Neural cell (in vitro differentiated cells): ENCODE data around the gene RGL3. TPM values are rescaled to one million over a fixed set of nuclear protein-coding genes. Genes with fewer than 3 reads are reported as not detected.

Experiments used
- H2AFZ ChIP-seq: fragments of 200-600, 300-800 bp; sonication (generic), shearing (Covaris generic); 2 replicates; pipeline ENCODE4 v1.6.0; 2014; ENCODE audit warnings: low read depth, mild to moderate bottlenecking, antibody characterized with exemption, low read length, moderate library complexity
- H3F3A ChIP-seq: fragments of 200-600 bp; shearing (Covaris generic); 2 replicates; pipeline ENCODE4 v1.6.1; 2016; ENCODE audit warnings: mild to moderate bottlenecking, moderate library complexity, mixed read lengths, antibody characterized with exemption, low read length; ENCODE audit not compliant: insufficient read depth, poor library complexity, severe bottlenecking
- H3K27ac ChIP-seq: fragments of 200-600, 300-800 bp; sonication (generic), shearing (Covaris generic); 2 replicates; pipeline ENCODE4 v1.5.1; 2014; ENCODE audit warnings: mild to moderate bottlenecking, low read length, moderate library complexity
- H3K27me3 ChIP-seq: fragments of 300-800, 200-600 bp; sonication (generic), shearing (Covaris generic); 2 replicates; pipeline ENCODE4 v1.6.0; 2014; ENCODE audit warnings: mild to moderate bottlenecking, low read depth, low read length, moderate library complexity; ENCODE audit not compliant: insufficient read depth
- H3K36me3 ChIP-seq: fragments of 300-800, 200-600 bp; sonication (generic), shearing (Covaris generic); 2 replicates; pipeline ENCODE4 v1.5.1; 2014; ENCODE audit warnings: mild to moderate bottlenecking, antibody characterized with exemption, low read length, moderate library complexity; ENCODE audit not compliant: insufficient read depth
- H3K4me2 ChIP-seq: fragments of 300-800, 200-600 bp; sonication (generic), shearing (Covaris generic); 2 replicates; pipeline ENCODE4 v1.6.0; 2014; ENCODE audit warnings: mild to moderate bottlenecking, low read length
- H3K4me3 ChIP-seq: fragments of 300-800, 200-600 bp; sonication (generic), shearing (Covaris generic); 2 replicates; pipeline ENCODE4 v1.5.1; 2014; ENCODE audit warnings: mild to moderate bottlenecking, low read length, moderate library complexity
- H3K79me2 ChIP-seq: fragments of 200-600 bp; shearing (Covaris generic); replicated peaks from 2 replicates; pipeline ENCODE4 v1.6.0; 2014; ENCODE audit warnings: mild to moderate bottlenecking, low read length, moderate library complexity; ENCODE audit not compliant: insufficient read depth
- H3K9ac ChIP-seq: fragments of 300-800, 200-600 bp; sonication (generic), shearing (Covaris generic); 2 replicates; pipeline ENCODE4 v1.6.1; 2016; ENCODE audit warnings: mild to moderate bottlenecking, low read length, mixed read lengths
- H3K9me2 ChIP-seq: fragments of 200-600 bp; shearing (Covaris generic); 2 replicates; pipeline ENCODE4 v1.6.1; 2016; ENCODE audit warnings: mild to moderate bottlenecking, low read length, mixed read lengths; ENCODE audit not compliant: insufficient read depth
- H3K9me3 ChIP-seq: fragments of 200-600, 300-800 bp; sonication (generic), shearing (Covaris generic); 2 replicates; pipeline ENCODE4 v1.6.1; 2016; ENCODE audit warnings: mild to moderate bottlenecking, mixed run types, low read length, moderate library complexity, mixed read lengths
- H4K20me1 ChIP-seq: fragments of 200-600 bp; shearing (Covaris generic); 2 replicates; pipeline ENCODE4 v1.6.1; 2016; ENCODE audit warnings: mild to moderate bottlenecking, mixed run types; ENCODE audit not compliant: insufficient read depth
- EP300 ChIP-seq: fragments of 450-650 bp; conservative IDR thresholded peaks from 2 replicates; pipeline ENCODE4 v1.6.1; 2014; ENCODE audit warnings: antibody characterized with exemption, mild to moderate bottlenecking, moderate library complexity; ENCODE audit not compliant: poor library complexity, severe bottlenecking
- EZH2 ChIP-seq: fragments of 200-600, 300-800 bp; shearing (Covaris generic), sonication (generic); IDR thresholded peaks from 2 replicates; pipeline ENCODE4 v1.6.1; 2014; ENCODE audit warnings: antibody characterized with exemption, low read length, borderline replicate concordance, mild to moderate bottlenecking; ENCODE audit not compliant: insufficient read depth, poor library complexity, severe bottlenecking
- MXI1 ChIP-seq: fragments of 450-650 bp; conservative IDR thresholded peaks from 2 replicates; pipeline ENCODE4 v1.6.1; 2014; ENCODE audit warnings: antibody characterized with exemption, mild to moderate bottlenecking; ENCODE audit not compliant: poor library complexity, severe bottlenecking
- POLR2AphosphoS5 ChIP-seq: IDR thresholded peaks from 2 replicates; pipeline ENCODE4 v1.6.1; 2012
- RAD21 ChIP-seq: fragments of 450-650 bp; conservative IDR thresholded peaks from 2 replicates; pipeline ENCODE4 v1.6.1; 2014; ENCODE audit warnings: antibody characterized with exemption, mild to moderate bottlenecking, moderate library complexity
- SMC3 ChIP-seq: fragments of 450-650 bp; conservative IDR thresholded peaks from 2 replicates; pipeline ENCODE4 v1.6.1; 2014; ENCODE audit warnings: antibody characterized with exemption, mild to moderate bottlenecking, moderate library complexity; ENCODE audit not compliant: poor library complexity
- TAF1 ChIP-seq: IDR thresholded peaks from 2 replicates; pipeline ENCODE4 v1.6.1; 2012; ENCODE audit warnings: low read depth
- polyA plus RNA-seq: library from polyadenylated mRNA; depleted of rRNA; stranded (reverse); fragments of >200 nt; gene quantifications from 2 replicates; pipeline ENCODE4 v1.2.3, GENCODE V29; 2014
- TF ChIP-seq, protein P1 (sequence below): fragments of 450-650 bp; IDR thresholded peaks from 2 replicates; pipeline ENCODE4 v1.5.1; 2014; ENCODE audit warnings: antibody characterized with exemption, mild to moderate bottlenecking, moderate library complexity; ENCODE audit not compliant: poor library complexity, severe bottlenecking
- TF ChIP-seq, protein P2 (sequence below): IDR thresholded peaks from 2 replicates; pipeline ENCODE4 v1.6.1; 2012; ENCODE audit warnings: borderline replicate concordance

The RGL3 gene
- polyA plus RNA-seq, 1 donor from 2014 or later: not detected

DNA sequence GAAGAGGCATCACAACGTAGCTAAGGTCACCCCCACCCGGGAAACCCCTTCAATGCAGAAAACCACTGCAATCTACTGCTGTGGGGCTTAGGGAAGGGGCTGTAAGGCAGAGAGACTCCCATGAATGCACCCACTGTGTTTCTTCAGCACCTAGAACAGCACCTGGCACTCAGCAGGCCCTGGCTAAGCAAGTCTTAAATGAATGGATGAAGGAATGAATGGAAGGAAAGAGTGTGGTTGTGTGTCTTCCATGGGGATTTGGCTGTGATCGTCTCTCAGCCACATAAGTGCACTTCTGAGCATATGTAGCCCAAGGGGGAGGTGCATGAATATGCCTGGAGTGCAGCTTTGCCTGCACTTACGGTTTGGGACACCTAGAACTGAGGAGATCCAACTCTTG lies 69.9 kb downstream of the RGL3 start:
- no peaks in the 10 kb centered on the region for H3F3A ChIP-seq
- no peak overlapping the region for H3K9ac ChIP-seq
- H2AFZ ChIP-seq: no peak overlapping the region
- H3K4me3 ChIP-seq: no peak overlapping the region
- no peak overlapping the region for H3K4me2 ChIP-seq
- no peaks in the 10 kb centered on the region for H4K20me1 ChIP-seq
- H3K27ac ChIP-seq: no peak overlapping the region
- no peaks in the 10 kb centered on the region for H3K36me3 ChIP-seq
- TF ChIP-seq RAD21: no peak
- no peak for TF ChIP-seq EP300
- TF ChIP-seq, protein P1, sequence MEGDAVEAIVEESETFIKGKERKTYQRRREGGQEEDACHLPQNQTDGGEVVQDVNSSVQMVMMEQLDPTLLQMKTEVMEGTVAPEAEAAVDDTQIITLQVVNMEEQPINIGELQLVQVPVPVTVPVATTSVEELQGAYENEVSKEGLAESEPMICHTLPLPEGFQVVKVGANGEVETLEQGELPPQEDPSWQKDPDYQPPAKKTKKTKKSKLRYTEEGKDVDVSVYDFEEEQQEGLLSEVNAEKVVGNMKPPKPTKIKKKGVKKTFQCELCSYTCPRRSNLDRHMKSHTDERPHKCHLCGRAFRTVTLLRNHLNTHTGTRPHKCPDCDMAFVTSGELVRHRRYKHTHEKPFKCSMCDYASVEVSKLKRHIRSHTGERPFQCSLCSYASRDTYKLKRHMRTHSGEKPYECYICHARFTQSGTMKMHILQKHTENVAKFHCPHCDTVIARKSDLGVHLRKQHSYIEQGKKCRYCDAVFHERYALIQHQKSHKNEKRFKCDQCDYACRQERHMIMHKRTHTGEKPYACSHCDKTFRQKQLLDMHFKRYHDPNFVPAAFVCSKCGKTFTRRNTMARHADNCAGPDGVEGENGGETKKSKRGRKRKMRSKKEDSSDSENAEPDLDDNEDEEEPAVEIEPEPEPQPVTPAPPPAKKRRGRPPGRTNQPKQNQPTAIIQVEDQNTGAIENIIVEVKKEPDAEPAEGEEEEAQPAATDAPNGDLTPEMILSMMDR: no peak
- TF ChIP-seq MXI1: no peak
- no peak for TF ChIP-seq SMC3
- no peak for TF ChIP-seq TAF1
- no peak for TF ChIP-seq EZH2
- no peak for TF ChIP-seq POLR2AphosphoS5
- TF ChIP-seq, protein P2, sequence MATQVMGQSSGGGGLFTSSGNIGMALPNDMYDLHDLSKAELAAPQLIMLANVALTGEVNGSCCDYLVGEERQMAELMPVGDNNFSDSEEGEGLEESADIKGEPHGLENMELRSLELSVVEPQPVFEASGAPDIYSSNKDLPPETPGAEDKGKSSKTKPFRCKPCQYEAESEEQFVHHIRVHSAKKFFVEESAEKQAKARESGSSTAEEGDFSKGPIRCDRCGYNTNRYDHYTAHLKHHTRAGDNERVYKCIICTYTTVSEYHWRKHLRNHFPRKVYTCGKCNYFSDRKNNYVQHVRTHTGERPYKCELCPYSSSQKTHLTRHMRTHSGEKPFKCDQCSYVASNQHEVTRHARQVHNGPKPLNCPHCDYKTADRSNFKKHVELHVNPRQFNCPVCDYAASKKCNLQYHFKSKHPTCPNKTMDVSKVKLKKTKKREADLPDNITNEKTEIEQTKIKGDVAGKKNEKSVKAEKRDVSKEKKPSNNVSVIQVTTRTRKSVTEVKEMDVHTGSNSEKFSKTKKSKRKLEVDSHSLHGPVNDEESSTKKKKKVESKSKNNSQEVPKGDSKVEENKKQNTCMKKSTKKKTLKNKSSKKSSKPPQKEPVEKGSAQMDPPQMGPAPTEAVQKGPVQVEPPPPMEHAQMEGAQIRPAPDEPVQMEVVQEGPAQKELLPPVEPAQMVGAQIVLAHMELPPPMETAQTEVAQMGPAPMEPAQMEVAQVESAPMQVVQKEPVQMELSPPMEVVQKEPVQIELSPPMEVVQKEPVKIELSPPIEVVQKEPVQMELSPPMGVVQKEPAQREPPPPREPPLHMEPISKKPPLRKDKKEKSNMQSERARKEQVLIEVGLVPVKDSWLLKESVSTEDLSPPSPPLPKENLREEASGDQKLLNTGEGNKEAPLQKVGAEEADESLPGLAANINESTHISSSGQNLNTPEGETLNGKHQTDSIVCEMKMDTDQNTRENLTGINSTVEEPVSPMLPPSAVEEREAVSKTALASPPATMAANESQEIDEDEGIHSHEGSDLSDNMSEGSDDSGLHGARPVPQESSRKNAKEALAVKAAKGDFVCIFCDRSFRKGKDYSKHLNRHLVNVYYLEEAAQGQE: no peak
- H3K9me3 ChIP-seq: no peaks in the 10 kb centered on the region
- H3K27me3 ChIP-seq: no peaks in the 10 kb centered on the region
- H3K79me2 ChIP-seq: no peaks in the 10 kb centered on the region
- no peaks in the 10 kb centered on the region for H3K9me2 ChIP-seq

DNA sequence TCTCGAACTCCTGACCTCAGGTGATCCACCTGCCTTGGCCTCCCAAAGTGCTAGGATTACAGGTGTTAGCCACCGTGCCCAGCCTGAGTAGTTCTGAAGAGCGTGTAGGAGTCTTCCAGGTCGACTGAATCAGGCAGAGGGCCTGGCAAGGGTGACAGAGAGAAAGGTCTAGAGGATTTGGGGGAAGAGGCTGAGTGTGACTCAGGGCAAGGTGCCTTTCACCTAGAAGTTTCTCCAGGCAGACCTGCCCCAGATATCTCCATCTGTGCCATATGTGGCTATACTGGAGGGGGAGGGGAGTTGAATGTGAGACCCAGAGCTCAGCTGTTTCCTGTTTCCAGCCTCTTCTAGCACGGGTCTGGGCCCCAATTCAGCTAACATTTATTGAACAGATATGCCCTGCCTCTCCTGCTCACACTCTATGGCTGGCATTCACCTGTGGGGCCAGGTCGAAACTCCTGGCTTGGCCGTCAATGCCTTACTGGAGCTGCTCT lies 71.5 kb downstream of the RGL3 start:
- H3K9me3 ChIP-seq: no peaks in the 10 kb centered on the region
- H3K36me3 ChIP-seq: no peaks in the 10 kb centered on the region
- no peaks in the 10 kb centered on the region for H3F3A ChIP-seq
- H3K27me3 ChIP-seq: no peaks in the 10 kb centered on the region
- H3K4me2 ChIP-seq: no peak overlapping the region
- TF ChIP-seq TAF1 (no peak), MXI1 (no peak), POLR2AphosphoS5 (no peak), EZH2 (no peak), RAD21 (no peak), SMC3 (no peak), EP300 (no peak)
- TF ChIP-seq, protein P1: no peak
- TF ChIP-seq, protein P2: no peak
- no peaks in the 10 kb centered on the region for H3K9me2 ChIP-seq
- no peak overlapping the region for H2AFZ ChIP-seq
- no peak overlapping the region for H3K4me3 ChIP-seq
- H3K27ac ChIP-seq: no peak overlapping the region
- H3K79me2 ChIP-seq: no peaks in the 10 kb centered on the region
- H4K20me1 ChIP-seq: no peaks in the 10 kb centered on the region
- no peak overlapping the region for H3K9ac ChIP-seq
